Measurements from ENCODE around the gene WWOX.

Gene WWOX

GRCh38 chr16:78118469-78119025 is 19.1 kb downstream of the WWOX start:
- TF ChIP-seq TAF1 (IDR thresholded peaks at IDR 0.05; ENCODE audit: borderline replicate concordance, insufficient read depth, low read length) (no peak), FOXP2 (optimal IDR thresholded peaks at IDR 0.05; ENCODE audit: borderline replicate concordance, extremely low read depth, extremely low read length, insufficient read depth) (no peak), POLR2AphosphoS5 (IDR thresholded peaks at IDR 0.05; ENCODE audit: low read depth, low read length) (no peak), REST (IDR thresholded peaks at IDR 0.05; ENCODE audit: insufficient read depth in 1 of 2, low read depth in 2 of 2, low read length in 2 of 2) (no peak), SIN3A (IDR thresholded peaks at IDR 0.05; ENCODE audit: borderline replicate concordance, insufficient read depth, low read length) (no peak)

- no peak for TF ChIP-seq POLR2AphosphoS5 (IDR thresholded peaks at IDR 0.05; ENCODE audit: low read depth, low read length)
- TF ChIP-seq FOXP2 (optimal IDR thresholded peaks at IDR 0.05; ENCODE audit: borderline replicate concordance, extremely low read depth, extremely low read length, insufficient read depth): no peak
- TF ChIP-seq REST (IDR thresholded peaks at IDR 0.05; ENCODE audit: insufficient read depth in 1 of 2, low read depth in 2 of 2, low read length in 2 of 2): no peak
- no peak for TF ChIP-seq TAF1 (IDR thresholded peaks at IDR 0.05; ENCODE audit: borderline replicate concordance, insufficient read depth, low read length)
- no peak for TF ChIP-seq SIN3A (IDR thresholded peaks at IDR 0.05; ENCODE audit: borderline replicate concordance, insufficient read depth, low read length)
Measured at GRCh38 chr16:78122774-78123315, 23.4 kb downstream of the WWOX start.

- TF ChIP-seq SIN3A (IDR thresholded peaks at IDR 0.05; ENCODE audit: borderline replicate concordance, insufficient read depth, low read length) (no peak), FOXP2 (optimal IDR thresholded peaks at IDR 0.05; ENCODE audit: borderline replicate concordance, extremely low read depth, extremely low read length, insufficient read depth) (no peak), TAF1 (IDR thresholded peaks at IDR 0.05; ENCODE audit: borderline replicate concordance, insufficient read depth, low read length) (no peak), POLR2AphosphoS5 (IDR thresholded peaks at IDR 0.05; ENCODE audit: low read depth, low read length) (no peak), REST (IDR thresholded peaks at IDR 0.05; ENCODE audit: insufficient read depth in 1 of 2, low read depth in 2 of 2, low read length in 2 of 2) (no peak)
Measured at GRCh38 chr16:78125112-78125844, 25.8 kb downstream of the WWOX start.

GRCh38 chr16:78126662-78127061 is 27.2 kb downstream of the WWOX start:
- TF ChIP-seq SIN3A (IDR thresholded peaks at IDR 0.05; ENCODE audit: borderline replicate concordance, insufficient read depth, low read length) (no peak), REST (IDR thresholded peaks at IDR 0.05; ENCODE audit: insufficient read depth in 1 of 2, low read depth in 2 of 2, low read length in 2 of 2) (no peak), TAF1 (IDR thresholded peaks at IDR 0.05; ENCODE audit: borderline replicate concordance, insufficient read depth, low read length) (no peak), FOXP2 (optimal IDR thresholded peaks at IDR 0.05; ENCODE audit: borderline replicate concordance, extremely low read depth, extremely low read length, insufficient read depth) (no peak), POLR2AphosphoS5 (IDR thresholded peaks at IDR 0.05; ENCODE audit: low read depth, low read length) (no peak)
